Liver (tissue), 9 donors: ENCODE results near the gene RNF112. TPM values are rescaled to one million over a fixed set of nuclear protein-coding genes. Genes with fewer than 3 reads are reported as not detected.
A peak's percentile ranks its signal among the peaks of the same experiment; 100 is the strongest.

Source experiments
- DNase-seq: peaks from one replicate; pipeline ENCODE4 v3.0.0-alpha.2; 2017; ENCODE audit warnings: low spot score
- H3K27ac ChIP-seq, 2 donors: one replicate each; pipeline ENCODE4 v1.7.0; 2013; ENCODE audit warnings: inconsistent platforms in 2 of 2, low read length in 2 of 2, control low read depth in 1 of 2, low read depth in 1 of 2, mild to moderate bottlenecking in 1 of 2
- H3K27me3 ChIP-seq, 4 donors: one replicate each; pipeline versions ENCODE4 v1.6.1 to v1.7.0; 2013; ENCODE audit warnings: low read length in 3 of 4, inconsistent platforms in 1 of 4, mild to moderate bottlenecking in 1 of 4, moderate library complexity in 1 of 4; ENCODE audit not compliant: control insufficient read depth in 4 of 4, insufficient read depth in 4 of 4
- H3K36me3 ChIP-seq, 4 donors: one replicate each; pipeline versions ENCODE4 v1.6.1 to v1.7.0; 2013; ENCODE audit warnings: low read length in 3 of 4, mild to moderate bottlenecking in 3 of 4, low read depth in 1 of 4, moderate library complexity in 1 of 4; ENCODE audit not compliant: control insufficient read depth in 4 of 4, insufficient read depth in 3 of 4
- H3K4me1 ChIP-seq, 4 donors: one replicate each; pipeline versions ENCODE4 v1.6.1 to v1.7.0; 2013; ENCODE audit warnings: low read length in 3 of 4, mild to moderate bottlenecking in 3 of 4, moderate library complexity in 1 of 4; ENCODE audit not compliant: control insufficient read depth in 4 of 4, insufficient read depth in 4 of 4
- H3K4me3 ChIP-seq, 3 donors: one replicate each; pipeline versions ENCODE4 v1.6.1 to v1.7.0; 2013; ENCODE audit warnings: low read length in 3 of 3, control low read depth in 1 of 3, low read depth in 1 of 3, mild to moderate bottlenecking in 1 of 3
- H3K9ac ChIP-seq, 2 donors: one replicate each; pipeline ENCODE4 v1.7.0; 2013; ENCODE audit warnings: low read length in 2 of 2, mild to moderate bottlenecking in 2 of 2, moderate library complexity in 2 of 2, control low read depth in 1 of 2, low read depth in 1 of 2
- H3K9me3 ChIP-seq, 4 donors: one replicate each; pipeline versions ENCODE4 v1.6.1 to v1.7.0; 2013; ENCODE audit warnings: low read length in 3 of 4; ENCODE audit not compliant: control insufficient read depth in 4 of 4
- ATF3 ChIP-seq: IDR thresholded peaks from 2 replicates; pipeline ENCODE4 v1.6.1; 2016; ENCODE audit warnings: antibody characterized with exemption
- EGR1 ChIP-seq, 2 donors: IDR thresholded peaks; 2 replicates each; pipeline ENCODE4 v1.6.1; 2016 to 2018; ENCODE audit warnings: antibody characterized with exemption in 2 of 2, low read depth in 2 of 2
- FOXA1 ChIP-seq: IDR thresholded peaks from 2 replicates; pipeline ENCODE4 v1.6.1; 2016; ENCODE audit warnings: antibody characterized with exemption
- GABPA ChIP-seq, 2 donors: IDR thresholded peaks in 1 of 2; conservative IDR thresholded peaks in 1 of 2; 2 replicates each; pipeline ENCODE4 v1.6.1; 2016; ENCODE audit warnings: antibody characterized with exemption in 2 of 2, mild to moderate bottlenecking in 1 of 2, moderate library complexity in 1 of 2
- HNF4A ChIP-seq, 2 donors: conservative IDR thresholded peaks; 2 replicates each; pipeline ENCODE4 v1.6.1; 2016; ENCODE audit warnings: antibody characterized with exemption in 2 of 2, mild to moderate bottlenecking in 2 of 2
- JUND ChIP-seq, 2 donors: IDR thresholded peaks; 2 replicates each; pipeline ENCODE4 v1.6.1; 2016; ENCODE audit warnings: antibody characterized with exemption in 2 of 2
- MAX ChIP-seq: IDR thresholded peaks from 2 replicates; pipeline ENCODE4 v1.6.1; 2016; ENCODE audit warnings: antibody characterized with exemption
- NR2F2 ChIP-seq: IDR thresholded peaks from 2 replicates; pipeline ENCODE4 v1.6.1; 2016; ENCODE audit warnings: antibody characterized with exemption
- RAD21 ChIP-seq, 2 donors: IDR thresholded peaks; 2 replicates each; pipeline ENCODE4 v1.6.1; 2016; ENCODE audit warnings: antibody characterized with exemption in 2 of 2, mild to moderate bottlenecking in 2 of 2
- RXRA ChIP-seq, 2 donors: IDR thresholded peaks; 2 replicates each; pipeline ENCODE4 v1.6.1; 2017 to 2018; ENCODE audit warnings: antibody characterized with exemption in 2 of 2, mild to moderate bottlenecking in 1 of 2
- SP1 ChIP-seq: IDR thresholded peaks from 2 replicates; pipeline ENCODE4 v1.6.1; 2018; ENCODE audit warnings: antibody characterized with exemption, mild to moderate bottlenecking
- TAF1 ChIP-seq: conservative IDR thresholded peaks from 2 replicates; pipeline ENCODE4 v1.6.1; 2016; ENCODE audit warnings: antibody characterized with exemption, mild to moderate bottlenecking
- YY1 ChIP-seq: IDR thresholded peaks from 2 replicates; pipeline ENCODE4 v1.6.1; 2016; ENCODE audit warnings: antibody characterized with exemption, mild to moderate bottlenecking
- ZBTB33 ChIP-seq: IDR thresholded peaks from 2 replicates; pipeline ENCODE4 v1.6.1; 2016; ENCODE audit warnings: antibody characterized with exemption
- WGBS: extraction: QIAGEN DNeasy Blood & Tissue Kit; methylation state at CpG from one replicate; pipeline ENCODE4 v1.1.7; 2013; 5-methylcytosine and 5-hydroxymethylcytosine counted together
- polyA plus RNA-seq, 2 donors: library from polyadenylated mRNA; stranded (reverse) in 1 of 2; unstranded in 1 of 2; fragments of 200-250 nt in 1 of 2; fragments of >200 nt in 1 of 2; fragmentation: Nextera tagmentation in 1 of 2; extraction: Ambion mirVana in 1 of 2; gene quantifications; one replicate each; pipeline versions ENCODE4 v1.2.1 to v1.2.3, GENCODE V29; 2013 to 2015
- total RNA-seq, 2 donors: library from RNA; depleted of rRNA; stranded (reverse); fragments of >200 nt; gene quantifications; one replicate each; pipeline ENCODE4 v1.2.3, GENCODE V29; 2014
- TF ChIP-seq, protein P1 (sequence below): IDR thresholded peaks from 2 replicates; pipeline ENCODE4 v1.6.1; 2016; ENCODE audit warnings: antibody characterized with exemption, mild to moderate bottlenecking
- donor health status: healthy.
- donor health status: healthy.
- donor health status: healthy.
- donor health status: healthy.
- donor health status: healthy.

The RNF112 gene
- total and polyA plus RNA-seq, 4 donors = 0.04 to 0.42 (median 0.20) TPM

DNA sequence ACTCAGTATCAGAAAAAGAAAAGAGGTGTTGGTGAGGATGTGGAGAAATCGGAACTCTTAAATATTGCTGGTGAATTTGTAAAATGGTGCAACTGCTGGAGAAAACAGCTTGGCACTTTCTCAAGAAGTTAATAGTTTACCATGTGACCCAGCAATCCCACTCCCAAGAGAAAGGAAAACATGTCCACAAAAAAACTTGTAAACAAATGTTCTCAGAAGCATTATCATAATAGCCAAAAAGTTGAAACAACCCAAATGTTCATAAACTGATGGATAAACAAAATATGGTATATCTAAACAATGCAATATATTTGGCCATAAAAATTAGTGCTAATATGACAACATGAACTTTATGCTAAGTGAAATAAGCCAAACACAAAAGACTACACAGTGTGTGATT lies 35.3 kb upstream of the RNF112 start:
- no peak for TF ChIP-seq NR2F2

DNA sequence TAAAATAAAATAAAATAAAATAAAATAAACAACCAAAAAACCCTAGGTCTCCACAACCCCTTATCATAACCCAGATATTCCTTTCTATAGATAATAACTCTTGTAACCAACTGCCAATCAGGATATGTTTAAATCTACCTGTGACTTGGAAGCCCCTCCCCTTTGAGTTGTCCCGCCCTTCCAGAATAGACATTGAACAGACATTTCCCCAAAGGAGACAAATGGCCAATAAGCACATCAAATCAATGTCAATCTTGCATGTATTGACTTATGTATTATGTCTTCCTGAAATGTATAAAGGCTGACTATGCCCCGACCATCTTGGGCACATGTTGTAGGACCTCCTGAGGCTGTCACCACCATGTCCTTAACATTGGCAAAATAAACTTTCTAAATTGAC lies 34.2 kb upstream of the RNF112 start:
- Histone ChIP-seq H3K9ac (peak overlapping the region; percentile 71 to 89), H3K4me1 (peaks cover 6 to 19% (median 14%) of the 10 kb centered on the region in 4 donors), H3K36me3 (peaks cover 4 to 8% (median 7%) of the 10 kb centered on the region in 4 donors), H3K4me3 (peak overlapping the region; percentile 82 to 92 (median 86)), H3K27ac (peak overlapping the region; percentile 95 to 97), H3K9me3 (no peaks in the 10 kb centered on the region), H3K27me3 (no peaks in the 10 kb centered on the region)
- no peak for TF ChIP-seq GABPA (IDR thresholded peaks at IDR 0.05 in 1 of 2, conservative IDR thresholded peaks at IDR 0.05 in 1 of 2)
- no peak for TF ChIP-seq FOXA1
- TF ChIP-seq, protein P1, sequence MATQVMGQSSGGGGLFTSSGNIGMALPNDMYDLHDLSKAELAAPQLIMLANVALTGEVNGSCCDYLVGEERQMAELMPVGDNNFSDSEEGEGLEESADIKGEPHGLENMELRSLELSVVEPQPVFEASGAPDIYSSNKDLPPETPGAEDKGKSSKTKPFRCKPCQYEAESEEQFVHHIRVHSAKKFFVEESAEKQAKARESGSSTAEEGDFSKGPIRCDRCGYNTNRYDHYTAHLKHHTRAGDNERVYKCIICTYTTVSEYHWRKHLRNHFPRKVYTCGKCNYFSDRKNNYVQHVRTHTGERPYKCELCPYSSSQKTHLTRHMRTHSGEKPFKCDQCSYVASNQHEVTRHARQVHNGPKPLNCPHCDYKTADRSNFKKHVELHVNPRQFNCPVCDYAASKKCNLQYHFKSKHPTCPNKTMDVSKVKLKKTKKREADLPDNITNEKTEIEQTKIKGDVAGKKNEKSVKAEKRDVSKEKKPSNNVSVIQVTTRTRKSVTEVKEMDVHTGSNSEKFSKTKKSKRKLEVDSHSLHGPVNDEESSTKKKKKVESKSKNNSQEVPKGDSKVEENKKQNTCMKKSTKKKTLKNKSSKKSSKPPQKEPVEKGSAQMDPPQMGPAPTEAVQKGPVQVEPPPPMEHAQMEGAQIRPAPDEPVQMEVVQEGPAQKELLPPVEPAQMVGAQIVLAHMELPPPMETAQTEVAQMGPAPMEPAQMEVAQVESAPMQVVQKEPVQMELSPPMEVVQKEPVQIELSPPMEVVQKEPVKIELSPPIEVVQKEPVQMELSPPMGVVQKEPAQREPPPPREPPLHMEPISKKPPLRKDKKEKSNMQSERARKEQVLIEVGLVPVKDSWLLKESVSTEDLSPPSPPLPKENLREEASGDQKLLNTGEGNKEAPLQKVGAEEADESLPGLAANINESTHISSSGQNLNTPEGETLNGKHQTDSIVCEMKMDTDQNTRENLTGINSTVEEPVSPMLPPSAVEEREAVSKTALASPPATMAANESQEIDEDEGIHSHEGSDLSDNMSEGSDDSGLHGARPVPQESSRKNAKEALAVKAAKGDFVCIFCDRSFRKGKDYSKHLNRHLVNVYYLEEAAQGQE = no peak
- TF ChIP-seq TAF1 = no peak
- no peak for TF ChIP-seq HNF4A (conservative IDR thresholded peaks at IDR 0.05)
- TF ChIP-seq RAD21 (IDR thresholded peaks at IDR 0.05) = no peak
- no peak for TF ChIP-seq ATF3
- TF ChIP-seq SP1 = no peak
- no peak for TF ChIP-seq RXRA (IDR thresholded peaks at IDR 0.05)
- no peak for TF ChIP-seq JUND (IDR thresholded peaks at IDR 0.05)
- no peak for TF ChIP-seq YY1
- no peak for TF ChIP-seq MAX
- TF ChIP-seq EGR1 (IDR thresholded peaks at IDR 0.05; ENCODE audit: low read depth in 2 of 2) = no peak
- TF ChIP-seq ZBTB33 = no peak
- peak; percentile 2 for DNase-seq
- 47% methylated on average over 2 of the region's 2 CpGs for WGBS

More for the DNA sequence above, 35.3 kb upstream of the RNF112 start:
- Histone ChIP-seq H3K27me3 (no peaks in the 10 kb centered on the region), H3K9ac (no peak overlapping the region), H3K9me3 (no peaks in the 10 kb centered on the region), H3K27ac (no peak overlapping the region), H3K4me1 (peaks cover 6 to 23% (median 14%) of the 10 kb centered on the region in 4 donors), H3K36me3 (peaks cover 2 to 4% (median 3%) of the 10 kb centered on the region in 4 donors), H3K4me3 (no peak overlapping the region)
- DNase-seq = no peak
- WGBS = 92% methylated on average over 1 of the region's 1 CpG
